Cardiac muscle cell (in vitro differentiated cells and primary cell): ENCODE data around the gene CGNL1. TPM values are rescaled to one million over a fixed set of nuclear protein-coding genes. Genes with fewer than 3 reads are reported as not detected.

Experiments
- DNase-seq, 2 donors: peaks; one replicate each; pipeline versions ENCODE4 v3.0.0 to v3.0.0-alpha.2; 2010 to 2017; ENCODE audit warnings: low read depth in 1 of 2, low spot score in 1 of 2
- H3K27ac ChIP-seq: fragments of 200-600 bp; sonication (generic); 2 replicates; pipeline ENCODE4 v1.5.1; 2016
- H3K27me3 ChIP-seq: fragments of 200-600 bp; sonication (generic); 2 replicates; pipeline ENCODE4 v1.6.0; 2016; ENCODE audit warnings: control low read depth
- H3K36me3 ChIP-seq: fragments of 200-600 bp; sonication (generic); 2 replicates; pipeline ENCODE4 v1.5.1; 2016; ENCODE audit warnings: control low read depth
- H3K4me1 ChIP-seq: fragments of 200-600 bp; sonication (generic); 2 replicates; pipeline ENCODE4 v1.8.1; 2017; ENCODE audit warnings: low read depth, mild to moderate bottlenecking, mixed run types
- H3K4me3 ChIP-seq: fragments of 200-600 bp; sonication (generic); 2 replicates; pipeline ENCODE4 v1.5.1; 2016; ENCODE audit warnings: mild to moderate bottlenecking
- H3K9me3 ChIP-seq: fragments of 200-600 bp; sonication (generic); 2 replicates; pipeline ENCODE4 v1.5.1; 2017; ENCODE audit warnings: low read depth, mild to moderate bottlenecking, control low read depth
- CTCF ChIP-seq: IDR thresholded peaks from 2 replicates; pipeline ENCODE4 v1.5.1; 2012; ENCODE audit warnings: low read depth, mild to moderate bottlenecking, low read length
- polyA plus RNA-seq: library from polyadenylated mRNA; unstranded; fragments of >200 nt; fragmentation: Nextera tagmentation; extraction: Ambion mirVana; gene quantifications from 2 replicates; pipeline ENCODE4 v1.2.1, GENCODE V29; 2016
- total RNA-seq: library from RNA; depleted of rRNA; stranded (reverse); fragments of >200 nt; gene quantifications from 2 replicates; pipeline ENCODE4 v1.2.3, GENCODE V29; 2016

CGNL1 gene
- total and polyA plus RNA-seq, 2 experiments from 2014 or later: 62.9 to 134 TPM

- Histone ChIP-seq H3K4me3 (no peak overlapping the region), H3K9me3 (no peaks in the 10 kb centered on the region), H3K27ac (no peak overlapping the region), H3K4me1 (peaks cover 56% of the 10 kb centered on the region), H3K36me3 (no peaks in the 10 kb centered on the region), H3K27me3 (no peaks in the 10 kb centered on the region)
- TF ChIP-seq CTCF: no peak
- DNase-seq: peak in 1 of 2 donors; percentile 38
Measured at GRCh38 chr15:57410373-57410772, 34.1 kb downstream of the CGNL1 start.

GRCh38 chr15:57411945-57412768, 35.9 kb downstream of the CGNL1 start:
- Histone ChIP-seq H3K36me3 (no peaks in the 10 kb centered on the region), H3K4me3 (no peak overlapping the region), H3K9me3 (no peaks in the 10 kb centered on the region), H3K4me1 (peaks cover 41% of the 10 kb centered on the region), H3K27ac (peak overlapping the region; percentile 57), H3K27me3 (no peaks in the 10 kb centered on the region)
- TF ChIP-seq CTCF: no peak
- DNase-seq: peak in 1 of 2 donors; percentile 58

GRCh38 chr15:57415602-57416001, 39.3 kb downstream of the CGNL1 start:
- Histone ChIP-seq H3K9me3 (no peaks in the 10 kb centered on the region), H3K4me3 (no peak overlapping the region), H3K4me1 (peaks cover 34% of the 10 kb centered on the region), H3K36me3 (no peaks in the 10 kb centered on the region), H3K27me3 (no peaks in the 10 kb centered on the region), H3K27ac (no peak overlapping the region)
- peak in 1 of 2 donors; percentile 35 for DNase-seq
- no peak for TF ChIP-seq CTCF

GRCh38 chr15:57418635-57419034, 42.3 kb downstream of the CGNL1 start:
- Histone ChIP-seq H3K27ac (peak overlapping the region; percentile 29), H3K4me1 (peaks cover 44% of the 10 kb centered on the region), H3K9me3 (no peaks in the 10 kb centered on the region), H3K4me3 (no peak overlapping the region), H3K36me3 (no peaks in the 10 kb centered on the region), H3K27me3 (no peaks in the 10 kb centered on the region)
- no peak for TF ChIP-seq CTCF
- no peak for DNase-seq

GRCh38 chr15:57419335-57419734, 43.0 kb downstream of the CGNL1 start:
- Histone ChIP-seq H3K27ac (no peak overlapping the region), H3K4me1 (peaks cover 47% of the 10 kb centered on the region), H3K9me3 (no peaks in the 10 kb centered on the region), H3K4me3 (no peak overlapping the region), H3K36me3 (no peaks in the 10 kb centered on the region), H3K27me3 (no peaks in the 10 kb centered on the region)
- no peak for TF ChIP-seq CTCF
- DNase-seq: no peak
